Measurements from ENCODE around the gene ZDHHC8.
A peak's percentile ranks its signal among the peaks of the same experiment; 100 is the strongest.

The ZDHHC8 gene

DNA sequence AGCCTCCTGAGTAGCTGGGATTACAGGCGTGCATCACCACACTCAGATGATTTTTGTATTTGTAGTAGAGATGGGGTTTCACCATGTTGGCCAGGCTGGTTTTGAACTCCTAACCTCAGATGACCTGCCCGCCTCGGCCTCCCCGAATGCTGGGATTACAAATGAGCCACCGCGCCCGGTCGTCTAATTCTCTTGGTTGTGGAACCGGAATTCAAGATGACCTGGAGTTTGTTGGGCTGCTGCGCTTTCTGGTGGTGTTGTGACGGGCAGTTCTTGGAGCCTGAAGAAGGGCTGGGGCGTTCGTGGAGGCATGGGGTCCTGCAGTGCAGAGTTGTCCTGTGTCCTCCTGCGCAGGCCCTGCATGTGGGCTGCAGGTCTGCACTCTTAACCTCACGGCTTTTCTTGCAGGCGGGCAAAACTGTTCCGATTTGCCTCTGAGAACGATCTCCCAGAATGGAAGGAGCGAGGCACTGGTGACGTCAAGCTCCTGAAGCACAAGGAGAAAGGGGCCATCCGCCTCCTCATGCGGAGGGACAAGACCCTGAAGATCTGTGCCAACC is 9.7 kb upstream of the ZDHHC8 start:
- no peaks in the 10 kb centered on the region for H3K27me3 Mint-ChIP-seq (ENCODE audit: low read depth)

GRCh38 chr22:20123366-20124082 is 8.1 kb upstream of the ZDHHC8 start:
- Mint-ChIP-seq H3K4me3 (no peak overlapping the region), H3K4me1 (peaks cover 6% of the 10 kb centered on the region), H3K36me3 (ENCODE audit: low read depth) (peaks cover 54% of the 10 kb centered on the region), H3K27ac (no peak overlapping the region), H3K9me3 (no peaks in the 10 kb centered on the region), H3K27me3 (ENCODE audit: low read depth) (no peaks in the 10 kb centered on the region)
- TF ChIP-seq CTCF (IDR thresholded peaks at IDR 0.05; ENCODE audit: unreplicated experiment in 3 of 3), result no peak

More for the DNA sequence above, 9.7 kb upstream of the ZDHHC8 start:
- Mint-ChIP-seq H3K27ac (no peak overlapping the region), H3K4me1 (peaks cover 7% of the 10 kb centered on the region), H3K36me3 (ENCODE audit: low read depth) (peaks cover 44% of the 10 kb centered on the region), H3K4me3 (peak overlapping the region in 2 of 3 experiments; percentile 47 to 54), H3K9me3 (no peaks in the 10 kb centered on the region)
- no peak for TF ChIP-seq CTCF (IDR thresholded peaks at IDR 0.05; ENCODE audit: unreplicated experiment in 3 of 3)

GRCh38 chr22:20124083-20124787 is 7.4 kb upstream of the ZDHHC8 start:
- Mint-ChIP-seq H3K36me3 (ENCODE audit: low read depth) (peaks cover 50% of the 10 kb centered on the region), H3K27ac (no peak overlapping the region), H3K9me3 (no peaks in the 10 kb centered on the region), H3K4me1 (no peaks in the 10 kb centered on the region), H3K4me3 (no peak overlapping the region), H3K27me3 (ENCODE audit: low read depth) (no peaks in the 10 kb centered on the region)
- TF ChIP-seq CTCF (IDR thresholded peaks at IDR 0.05; ENCODE audit: unreplicated experiment in 3 of 3), result no peak

- Mint-ChIP-seq H3K36me3 (ENCODE audit: low read depth) (peaks cover 41% of the 10 kb centered on the region), H3K4me3 (no peak overlapping the region), H3K9me3 (no peaks in the 10 kb centered on the region), H3K27me3 (ENCODE audit: low read depth) (no peaks in the 10 kb centered on the region), H3K4me1 (no peaks in the 10 kb centered on the region), H3K27ac (no peak overlapping the region)
- TF ChIP-seq CTCF (IDR thresholded peaks at IDR 0.05; ENCODE audit: unreplicated experiment in 3 of 3), result no peak
Measured at GRCh38 chr22:20125201-20126174, 6.1 kb upstream of the ZDHHC8 start.

DNA sequence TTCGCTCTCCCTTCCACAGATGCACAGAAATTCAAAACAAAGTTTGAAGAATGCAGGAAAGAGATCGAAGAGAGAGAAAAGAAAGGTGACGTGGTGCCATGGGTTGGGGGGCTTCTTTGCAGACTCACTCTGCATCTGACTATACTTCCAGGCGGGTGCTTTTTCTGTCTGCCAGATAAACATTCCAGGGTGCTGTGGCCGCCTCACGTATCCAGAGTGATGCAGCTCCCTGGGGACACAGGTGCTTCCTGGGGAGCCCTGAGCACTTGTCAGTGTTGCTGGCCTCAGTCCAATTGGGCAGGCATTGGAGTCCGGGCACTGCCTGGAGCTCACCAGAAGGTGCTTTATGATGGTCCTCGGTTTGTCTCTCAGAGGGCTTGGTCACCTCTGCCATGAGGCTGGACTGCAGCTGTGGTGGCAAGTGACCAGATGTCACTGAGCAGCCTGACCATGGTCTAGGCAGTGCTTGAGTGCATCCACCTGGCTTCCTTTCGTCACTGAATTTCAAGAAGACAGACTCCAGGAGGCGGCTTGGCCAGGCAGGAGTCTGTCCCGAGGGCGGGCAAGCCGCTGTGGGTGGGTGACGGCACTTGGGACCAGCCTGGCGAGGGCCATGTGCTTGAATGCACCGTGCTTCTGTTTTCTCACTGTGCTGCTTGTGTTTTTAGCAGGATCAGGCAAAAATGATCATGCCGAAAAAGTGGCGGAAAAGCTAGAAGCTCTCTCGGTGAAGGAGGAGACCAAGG is 5.1 kb upstream of the ZDHHC8 start:
- Mint-ChIP-seq H3K27ac (no peak overlapping the region), H3K9me3 (no peaks in the 10 kb centered on the region), H3K36me3 (ENCODE audit: low read depth) (peaks cover 37% of the 10 kb centered on the region), H3K4me1 (no peaks in the 10 kb centered on the region), H3K27me3 (ENCODE audit: low read depth) (no peaks in the 10 kb centered on the region), H3K4me3 (no peak overlapping the region)
- TF ChIP-seq CTCF (IDR thresholded peaks at IDR 0.05; ENCODE audit: unreplicated experiment in 3 of 3), result no peak

Data from nephron (organoid).